ENCODE measurements around the gene STPG2. TPM values are rescaled to one million over a fixed set of nuclear protein-coding genes. Genes with fewer than 3 reads are reported as not detected.
"Not testable (repeated sequence)": the region's sequence is repeated elsewhere in the genome, so short reads cannot be mapped to it uniquely, and the experiment has no call there.

The STPG2 gene
- total RNA-seq, 1 donor from 2014 or later: 2.2 TPM

- DNase-seq (ENCODE audit: low spot score): no peak
Measured at GRCh38 chr4:97643179-97643578, 500.1 kb downstream of the STPG2 start.

DNA sequence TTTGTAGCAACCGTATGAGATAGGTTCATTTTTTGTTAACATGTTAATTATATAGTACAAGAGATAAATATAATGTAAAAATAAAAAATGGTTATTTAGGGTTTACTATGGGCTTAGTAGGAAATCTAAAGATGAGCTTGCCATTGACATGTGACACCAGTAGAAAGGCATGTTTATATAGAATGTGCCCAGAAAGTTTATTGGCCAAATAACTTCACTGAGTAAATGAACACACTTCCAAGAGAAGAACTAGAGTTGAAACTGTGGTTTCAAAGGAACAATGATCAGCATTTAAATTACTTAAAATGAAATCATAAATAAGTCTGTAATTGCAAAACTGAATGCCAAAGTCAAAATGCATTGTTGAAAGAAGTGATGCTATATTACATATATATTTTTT is 503.3 kb downstream of the STPG2 start:
- DNase-seq (ENCODE audit: low spot score): no peak

GRCh38 chr4:97633831-97634230 is 509.4 kb downstream of the STPG2 start:
- DNase-seq (ENCODE audit: low spot score): not testable (repeated sequence)

DNA sequence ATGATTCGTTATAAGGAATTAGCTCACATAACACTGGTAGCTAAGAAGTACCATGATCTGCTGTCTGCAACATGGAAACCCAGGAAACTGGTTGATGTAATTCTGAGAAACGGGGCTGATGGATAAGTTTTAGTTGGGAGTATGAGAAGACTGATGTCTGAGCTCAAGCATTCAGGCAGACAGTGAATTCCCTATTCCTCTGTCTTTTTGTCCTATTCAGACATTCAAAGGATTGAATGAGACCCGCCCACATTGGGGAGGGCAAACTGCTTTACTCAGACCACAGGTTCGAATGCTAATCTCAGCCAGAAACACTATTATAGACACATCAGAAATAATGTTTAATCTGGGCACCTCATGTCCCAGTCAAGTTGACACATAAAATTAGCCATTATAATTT is 515.5 kb downstream of the STPG2 start:
- no peak for DNase-seq (ENCODE audit: low spot score)

DNA sequence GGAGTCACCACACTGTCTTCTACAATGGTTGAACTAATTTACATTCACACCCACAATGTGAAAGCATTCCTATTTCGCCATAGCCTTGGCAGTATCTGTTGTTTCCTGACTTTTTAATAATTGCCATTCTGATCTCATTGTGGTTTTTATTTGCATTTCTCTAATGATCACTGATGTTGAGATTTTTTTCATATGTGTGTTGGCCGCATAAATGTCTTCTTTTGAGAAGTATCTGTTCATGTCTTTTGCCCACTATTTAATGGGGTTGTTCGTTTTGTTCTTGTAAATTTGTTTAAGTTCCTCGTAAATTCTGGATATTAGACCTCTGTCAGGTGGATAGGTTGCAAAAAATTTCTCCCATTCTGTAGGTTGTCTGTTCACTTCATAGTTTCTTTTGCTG is 519.1 kb downstream of the STPG2 start:
- no peak for DNase-seq (ENCODE audit: low spot score)

- DNase-seq (ENCODE audit: low spot score): no peak
Measured at GRCh38 chr4:97605932-97606331, 537.3 kb downstream of the STPG2 start.

- DNase-seq (ENCODE audit: low spot score): no peak
Measured at GRCh38 chr4:97593248-97593647, 550.0 kb downstream of the STPG2 start.

DNA sequence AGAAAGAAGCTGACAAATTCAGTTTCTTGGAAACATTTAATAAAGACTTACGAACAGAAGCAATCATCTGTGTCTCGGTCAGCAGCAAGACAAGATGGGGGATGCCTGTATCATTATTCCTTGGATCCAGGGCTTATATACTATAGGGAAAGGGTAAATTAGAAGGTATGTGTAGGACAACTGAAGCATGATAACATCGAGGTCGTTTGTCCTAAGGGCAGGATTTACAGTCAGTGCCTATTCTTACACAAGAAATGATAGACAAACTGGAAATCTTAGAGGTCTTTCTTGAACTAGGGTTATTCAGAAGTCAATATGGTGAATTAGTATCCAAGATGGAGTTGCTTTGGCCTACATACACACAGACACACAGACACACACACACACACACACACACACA is 553.0 kb downstream of the STPG2 start:
- no peak for DNase-seq (ENCODE audit: low spot score)

- DNase-seq (ENCODE audit: low spot score): no peak
Measured at GRCh38 chr4:97589481-97590196, 553.6 kb downstream of the STPG2 start.

GRCh38 chr4:97587912-97588311 is 555.4 kb downstream of the STPG2 start:
- DNase-seq (ENCODE audit: low spot score): no peak

- no peak for DNase-seq (ENCODE audit: low spot score)
Measured at GRCh38 chr4:97585274-97585673, 558.0 kb downstream of the STPG2 start.

DNA sequence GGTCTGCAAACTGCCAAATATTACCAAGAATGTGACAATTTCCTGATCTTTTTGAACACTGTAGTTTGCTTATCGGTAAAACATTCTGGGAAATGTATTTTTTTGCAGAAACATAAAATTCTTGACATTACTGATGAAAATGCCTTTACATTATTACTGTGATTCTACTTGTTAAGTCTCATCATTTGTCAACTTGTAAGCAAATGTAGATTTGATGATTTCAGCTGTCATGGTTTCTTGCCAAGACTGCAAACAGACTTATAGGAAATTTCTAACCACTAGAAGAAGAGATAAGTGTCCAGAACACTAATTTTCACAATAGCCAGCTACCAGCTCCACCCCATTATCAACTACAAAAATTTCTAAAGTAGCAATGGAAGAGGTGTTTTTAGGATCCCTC is 560.4 kb downstream of the STPG2 start:
- no peak for DNase-seq (ENCODE audit: low spot score)

DNA sequence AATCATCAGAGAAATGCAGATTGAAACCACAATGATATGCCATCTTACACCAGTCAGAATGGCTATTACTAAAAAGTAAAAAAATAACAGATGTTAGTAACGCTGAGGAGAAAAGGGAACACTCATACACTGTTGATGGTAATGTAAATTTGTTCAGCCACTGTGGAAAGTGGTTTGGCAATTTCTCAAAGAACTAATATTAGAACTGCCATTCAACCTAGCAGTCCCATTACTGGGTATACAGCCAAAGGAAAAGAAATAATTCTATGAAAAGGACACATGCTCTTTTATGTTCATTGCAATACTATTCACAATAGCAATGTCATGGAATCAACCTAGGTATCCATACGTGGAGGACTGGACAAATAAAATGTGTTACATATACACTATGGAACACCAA is 566.3 kb downstream of the STPG2 start:
- DNase-seq (ENCODE audit: low spot score): no peak

- DNase-seq (ENCODE audit: low spot score): no peak
Measured at GRCh38 chr4:97560009-97560408, 583.3 kb downstream of the STPG2 start.

DNA sequence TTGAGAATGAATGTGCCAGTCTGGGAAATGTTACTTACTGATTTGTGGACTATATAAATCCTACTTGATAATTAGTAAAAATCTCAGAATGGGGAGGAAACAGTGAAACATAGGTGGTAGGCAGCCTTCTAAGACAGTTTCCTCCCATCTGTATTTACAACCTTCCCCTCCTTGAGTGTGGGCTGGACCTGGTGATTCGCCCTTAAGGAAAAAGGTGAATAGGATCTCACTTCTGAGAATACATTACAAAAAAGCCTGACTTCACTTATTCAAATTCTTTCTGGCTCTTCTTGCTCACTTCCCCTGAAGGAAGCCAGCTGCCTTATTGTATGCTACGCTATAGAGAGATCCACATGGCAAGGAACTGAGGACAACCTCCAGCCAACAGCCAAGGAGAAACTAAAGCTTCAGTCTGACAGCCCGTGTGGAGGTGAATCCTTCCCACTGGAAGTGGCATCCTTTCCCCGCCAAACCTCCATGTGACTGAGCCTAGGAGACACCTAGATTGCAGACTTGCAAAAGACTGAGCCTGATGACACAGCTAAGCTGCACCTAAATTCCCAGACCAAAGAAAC is 585.0 kb downstream of the STPG2 start:
- no peak for DNase-seq (ENCODE audit: low spot score)

DNA sequence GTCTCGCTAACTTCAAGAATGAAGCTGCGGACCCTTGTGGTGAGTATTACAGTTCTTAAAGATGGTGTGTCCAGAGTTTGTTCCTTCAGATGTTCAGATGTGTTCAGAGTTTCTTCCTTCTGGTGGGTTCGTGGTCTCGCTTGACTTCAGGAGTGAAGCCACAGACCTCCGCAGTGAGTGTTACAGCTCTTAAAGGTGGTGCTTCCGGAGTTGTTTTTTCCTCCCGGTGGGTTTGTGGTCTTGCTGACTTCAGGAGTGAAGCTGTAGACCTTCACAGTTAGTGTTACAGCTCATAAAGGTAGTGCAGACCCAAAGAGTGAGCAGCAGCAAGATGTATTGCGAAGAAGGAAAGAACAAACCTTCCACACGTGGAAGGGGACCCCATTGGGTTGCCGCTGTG is 592.6 kb downstream of the STPG2 start:
- not testable (repeated sequence) for DNase-seq (ENCODE audit: low spot score)

- no peak for DNase-seq (ENCODE audit: low spot score)
Measured at GRCh38 chr4:97548943-97549583, 594.2 kb downstream of the STPG2 start.

- no peak for DNase-seq (ENCODE audit: low spot score)
Measured at GRCh38 chr4:97548186-97548585, 595.1 kb downstream of the STPG2 start.

DNA sequence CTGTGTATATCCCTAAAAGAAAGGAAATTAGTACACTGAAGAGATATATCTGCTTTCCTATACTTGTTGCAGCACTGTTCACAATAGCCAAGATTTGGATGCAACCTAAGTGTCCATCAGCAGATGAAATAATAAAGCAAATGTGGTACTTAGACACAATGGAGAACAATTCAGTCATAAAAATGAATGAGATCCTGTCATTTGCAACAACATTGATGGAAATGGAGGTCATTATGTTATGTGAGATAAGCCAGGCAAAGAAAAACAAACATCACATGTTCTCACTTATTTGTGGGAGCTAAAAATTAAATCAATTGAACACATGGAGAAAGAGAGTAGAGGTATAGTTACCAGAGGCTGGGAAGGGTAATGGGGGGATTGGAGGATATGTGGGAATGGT is 611.9 kb downstream of the STPG2 start:
- DNase-seq (ENCODE audit: low spot score): no peak

DNA sequence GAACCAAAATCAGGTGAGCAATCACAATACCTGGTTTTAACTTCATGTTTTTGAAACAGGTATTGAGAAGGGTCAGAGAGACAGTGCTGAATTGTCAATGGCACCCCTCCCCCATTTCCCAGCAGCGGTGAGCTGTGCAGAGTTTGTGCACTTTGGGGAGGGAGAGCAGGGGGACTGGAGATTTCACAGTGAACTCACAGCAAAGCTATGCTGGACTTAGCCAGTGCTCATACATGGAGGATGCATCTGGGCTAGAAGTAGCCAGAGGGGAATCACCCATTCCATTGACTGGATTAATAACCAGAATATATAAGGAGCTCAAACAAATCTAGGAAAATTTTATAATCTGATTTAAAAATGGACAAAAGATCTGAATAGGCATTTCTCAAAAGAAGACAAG is 612.6 kb downstream of the STPG2 start:
- no peak for DNase-seq (ENCODE audit: low spot score)

GRCh38 chr4:97525236-97525635 is 618.0 kb downstream of the STPG2 start:
- no peak for DNase-seq (ENCODE audit: low spot score)

DNA sequence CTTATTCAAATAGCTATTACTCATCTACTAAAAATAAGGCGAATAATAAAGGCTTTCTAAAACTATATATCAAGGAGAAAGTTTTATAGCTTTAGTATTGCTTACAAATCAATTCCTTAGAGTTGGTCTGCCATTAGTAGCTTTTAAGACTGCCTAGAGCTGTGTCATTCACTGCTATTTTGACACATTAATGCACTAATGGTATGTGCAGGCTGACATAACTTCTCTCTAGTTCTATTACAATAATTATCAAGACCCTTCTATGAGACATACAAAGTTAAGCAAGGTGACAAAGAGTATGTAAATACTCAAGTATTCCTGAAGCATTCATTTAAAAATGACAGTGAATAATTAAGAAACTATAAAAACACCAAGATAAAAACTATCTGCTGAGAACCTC is 625.3 kb downstream of the STPG2 start:
- no peak for DNase-seq (ENCODE audit: low spot score)

DNA sequence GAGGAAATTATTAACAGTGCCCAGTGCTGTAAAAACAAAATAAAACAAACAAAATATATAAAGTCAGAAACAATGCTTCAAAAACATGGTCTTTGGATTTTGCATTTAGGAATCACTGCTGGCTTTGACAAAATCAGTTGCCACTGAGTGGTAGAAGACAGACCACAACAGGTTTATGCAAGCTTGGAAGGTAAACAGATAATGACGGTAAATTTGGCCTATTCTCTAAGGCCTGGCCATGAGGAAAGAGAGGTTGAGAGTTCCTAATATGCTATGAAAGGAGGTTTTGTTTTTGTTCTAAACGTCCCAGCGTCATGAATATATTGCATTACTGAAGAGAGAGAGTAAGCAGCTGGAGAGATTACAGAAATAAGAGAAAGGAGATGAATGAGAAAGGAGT is 629.4 kb downstream of the STPG2 start:
- DNase-seq (ENCODE audit: low spot score): no peak
